Stimulated activated CD8-positive, alpha-beta memory T cell treated with anti-CD3 and anti-CD28 coated beads, Interleukin-15, amount 100 ng/mL, for 1 hour (primary cell): ENCODE measurements around the gene DNASE1L1.

Experiments
- DNase-seq: peaks from one replicate; pipeline ENCODE4 v3.0.0-alpha.2; 2020; ENCODE audit warnings: low read depth

DNASE1L1 gene

DNA sequence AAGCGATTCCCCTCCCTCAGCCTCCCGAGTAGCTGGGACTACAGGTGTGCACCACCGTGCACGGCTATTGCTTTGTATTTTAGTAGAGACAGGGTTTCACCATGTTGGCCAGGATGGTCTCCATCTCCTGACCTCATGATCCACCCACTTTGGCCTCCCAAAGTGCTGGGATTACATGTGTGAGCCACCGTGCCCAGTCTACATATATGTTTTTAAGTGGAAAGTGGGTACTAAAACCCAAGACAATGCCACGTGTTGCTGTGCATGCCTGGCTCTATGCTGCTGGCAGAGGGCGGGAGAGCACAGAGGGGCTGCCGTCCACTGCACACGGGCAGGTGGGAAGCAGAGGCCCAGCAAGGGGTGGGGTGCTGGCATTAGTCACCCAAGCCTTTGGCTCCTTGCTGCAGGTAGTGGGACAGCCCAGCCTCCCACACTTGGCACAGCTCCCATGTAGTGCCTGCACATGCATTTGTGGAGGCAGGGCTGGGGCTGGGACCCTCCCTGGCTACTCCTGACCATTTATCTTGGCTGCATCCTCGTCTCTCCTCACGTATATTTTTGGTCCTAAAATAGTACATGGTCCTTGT is 26.5 kb downstream of the DNASE1L1 start:
- DNase-seq, result no peak

DNA sequence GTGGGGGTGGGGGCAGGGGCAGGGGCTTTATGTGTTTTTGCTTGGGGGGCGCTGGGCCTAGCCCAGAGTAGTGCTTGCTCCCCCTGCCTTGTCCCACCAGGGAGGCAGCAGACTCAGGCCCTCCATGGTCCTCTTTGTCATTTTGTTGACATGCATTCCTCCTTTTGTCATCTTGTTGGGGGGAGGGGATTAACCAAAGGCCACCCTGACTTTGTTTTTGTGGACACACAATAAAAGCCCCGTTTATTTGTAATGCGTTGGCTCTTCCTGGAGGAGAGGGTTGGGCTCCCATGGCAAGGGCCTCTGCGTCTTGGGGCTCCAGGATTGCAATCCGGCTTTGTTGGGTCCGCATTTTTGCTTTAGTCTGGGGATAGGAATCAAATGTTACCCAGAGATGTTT is 27.8 kb downstream of the DNASE1L1 start:
- no peak for DNase-seq

DNA sequence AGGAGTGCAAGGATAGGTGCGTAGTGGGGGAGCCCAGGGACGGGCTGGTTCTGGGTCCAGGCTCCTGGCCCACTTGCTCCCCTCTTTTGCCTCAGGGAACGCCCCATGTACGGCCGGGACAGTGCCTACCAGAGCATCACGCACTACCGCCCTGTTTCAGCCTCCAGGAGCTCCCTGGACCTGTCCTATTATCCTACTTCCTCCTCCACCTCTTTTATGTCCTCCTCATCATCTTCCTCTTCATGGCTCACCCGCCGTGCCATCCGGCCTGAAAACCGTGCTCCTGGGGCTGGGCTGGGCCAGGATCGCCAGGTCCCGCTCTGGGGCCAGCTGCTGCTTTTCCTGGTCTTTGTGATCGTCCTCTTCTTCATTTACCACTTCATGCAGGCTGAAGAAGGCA is 28.3 kb downstream of the DNASE1L1 start:
- DNase-seq, result no peak

DNA sequence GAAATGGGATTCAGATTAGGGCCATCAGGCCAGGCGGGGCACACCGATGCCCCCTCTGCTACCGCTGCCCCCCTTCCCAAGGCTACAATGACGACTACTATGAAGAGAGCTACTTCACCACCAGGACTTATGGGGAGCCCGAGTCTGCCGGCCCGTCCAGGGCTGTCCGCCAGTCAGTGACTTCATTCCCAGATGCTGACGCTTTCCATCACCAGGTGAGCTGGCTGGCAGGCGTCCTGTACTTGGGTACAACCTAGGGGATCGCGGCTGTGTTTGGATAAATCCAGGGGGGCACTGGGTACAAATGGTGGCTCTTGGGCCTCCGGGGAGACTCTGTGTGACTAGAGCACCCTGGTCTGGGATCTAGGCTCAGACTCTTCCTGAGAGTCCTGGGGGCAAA is 28.9 kb downstream of the DNASE1L1 start:
- no peak for DNase-seq

DNA sequence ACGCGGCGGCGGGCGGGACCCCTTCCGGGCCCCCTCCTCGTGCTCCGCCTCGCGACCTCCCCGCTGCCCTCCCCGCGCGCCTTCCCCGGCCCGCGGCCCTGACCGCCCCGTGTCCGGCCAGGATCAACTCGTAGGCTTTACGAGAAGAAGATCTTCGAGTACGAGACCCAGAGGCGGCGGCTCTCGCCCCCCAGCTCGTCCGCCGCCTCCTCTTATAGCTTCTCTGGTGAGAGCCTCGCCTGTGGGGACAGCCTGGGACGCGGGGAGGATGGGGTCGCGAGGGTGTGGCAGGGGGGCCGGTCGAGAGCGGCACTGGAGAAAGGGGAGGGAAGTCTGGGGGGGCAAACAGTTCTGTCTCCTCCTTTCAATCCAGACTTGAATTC is 29.5 kb downstream of the DNASE1L1 start:
- DNase-seq, result no peak

DNA sequence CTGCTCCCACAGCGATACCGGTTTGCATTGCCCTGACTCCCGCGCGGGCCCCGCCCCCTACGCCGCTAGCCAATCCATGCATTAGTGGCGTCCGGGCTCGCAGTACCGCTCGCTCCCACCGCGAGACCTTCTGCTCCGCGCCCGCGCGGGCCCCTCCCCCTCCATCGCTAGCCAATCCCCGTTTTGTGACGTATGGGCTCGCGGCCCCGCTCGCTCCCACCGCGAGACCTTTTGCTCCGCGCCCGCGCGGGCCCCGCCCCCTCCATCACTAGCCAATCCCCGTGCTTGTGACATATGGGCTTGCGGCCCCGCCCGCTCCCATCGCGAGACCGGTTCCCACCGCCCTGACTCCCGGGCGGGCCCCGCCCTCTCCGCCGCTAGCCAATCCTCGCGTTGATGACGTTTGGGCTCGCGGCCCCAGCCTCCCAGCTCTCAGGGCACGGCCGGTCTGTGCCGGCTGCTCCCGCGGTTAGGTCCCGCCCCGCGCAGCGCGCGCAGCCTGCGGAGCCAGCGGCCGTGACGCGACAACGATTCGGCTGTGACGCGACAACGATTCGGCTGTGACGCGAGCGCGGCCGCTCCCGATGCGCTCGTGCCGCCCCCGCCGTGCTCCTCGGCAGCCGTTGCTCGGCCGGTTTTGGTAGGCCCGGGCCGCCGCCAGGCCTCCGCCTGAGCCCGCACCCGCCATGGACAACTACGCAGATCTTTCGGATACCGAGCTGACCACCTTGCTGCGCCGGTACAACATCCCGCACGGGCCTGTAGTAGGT is 30.1 kb downstream of the DNASE1L1 start, which contains the start of gene EMD:
EMD (plus strand) TSS at position 497 of the 770 bp plus-strand sequence; CDS start at position 687, 190 bp downstream.
- DNase-seq, result peak; percentile 84

DNA sequence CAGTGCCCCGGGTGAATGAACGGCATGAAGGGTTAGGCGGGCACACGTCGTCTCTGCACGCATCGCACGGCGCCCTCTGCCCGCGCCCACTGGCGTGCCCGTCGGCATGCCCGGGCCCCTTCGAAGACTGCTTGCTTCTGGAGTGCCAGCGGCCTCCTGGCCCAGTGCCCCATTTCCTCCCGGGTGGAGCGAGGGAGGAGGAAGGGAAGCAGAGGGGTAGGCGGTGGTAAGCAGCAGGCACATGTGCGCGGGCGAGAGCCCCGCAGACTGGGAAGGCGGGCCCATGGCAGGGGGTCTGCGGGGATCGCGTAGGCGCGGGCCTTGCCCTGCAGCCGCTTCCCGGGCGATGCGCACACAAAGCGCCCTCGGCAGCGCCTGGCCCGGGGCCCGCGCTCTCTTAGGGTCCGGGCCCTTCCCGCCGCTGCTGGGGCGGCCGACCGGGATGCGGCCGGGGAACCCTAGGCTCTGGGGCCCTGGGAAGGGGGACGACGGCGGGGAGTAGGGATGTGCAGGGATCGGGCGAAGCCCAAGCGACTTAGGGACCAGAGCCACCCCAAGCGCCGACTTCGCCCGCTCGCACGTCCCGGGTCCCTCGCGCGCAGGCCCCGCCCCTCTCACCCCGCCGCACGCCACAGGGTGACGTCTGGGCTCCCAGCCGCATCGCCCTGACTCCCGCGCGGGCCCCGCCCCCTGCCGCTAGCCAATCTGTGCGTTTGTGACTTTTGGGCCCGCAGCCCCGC is 30.8 kb downstream of the DNASE1L1 start:
- DNase-seq, result no peak

DNA sequence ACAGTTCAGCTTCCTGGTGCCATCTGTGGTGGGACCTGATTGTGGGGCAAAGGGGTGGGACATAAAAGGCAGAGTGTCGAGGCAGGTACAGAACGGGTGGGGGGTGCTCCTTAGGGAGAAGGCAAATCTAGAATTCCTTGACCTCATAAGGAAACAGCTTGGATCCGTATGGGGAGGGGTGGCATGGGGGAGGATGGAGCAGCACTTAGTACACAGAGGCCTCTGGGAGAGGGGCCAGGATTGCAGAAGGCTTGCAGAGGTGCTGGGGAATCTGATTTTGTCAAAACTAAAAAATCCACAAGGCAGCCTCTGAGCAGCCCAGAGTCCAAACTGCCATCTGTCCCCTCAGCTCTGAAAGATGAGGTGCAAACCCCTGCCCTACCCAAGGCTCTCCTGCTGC is 32.3 kb downstream of the DNASE1L1 start:
- no peak for DNase-seq

DNA sequence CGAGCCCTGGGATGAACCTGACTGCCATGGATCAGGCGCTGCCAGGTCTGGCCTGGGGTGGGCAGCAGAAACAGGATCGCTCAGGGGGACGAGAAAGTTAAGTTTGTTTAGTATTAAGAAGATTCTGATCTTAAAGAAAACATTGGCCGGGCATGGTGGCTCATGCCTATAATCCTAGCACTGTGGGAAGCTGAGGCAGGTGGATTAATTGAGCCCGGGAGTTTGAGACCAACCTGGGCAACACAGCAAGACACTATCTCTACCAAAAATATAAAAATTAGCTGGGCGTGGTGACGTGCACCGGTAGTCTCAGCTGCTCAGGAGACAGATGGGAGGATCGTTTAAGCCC is 33.9 kb downstream of the DNASE1L1 start:
- no peak for DNase-seq

DNA sequence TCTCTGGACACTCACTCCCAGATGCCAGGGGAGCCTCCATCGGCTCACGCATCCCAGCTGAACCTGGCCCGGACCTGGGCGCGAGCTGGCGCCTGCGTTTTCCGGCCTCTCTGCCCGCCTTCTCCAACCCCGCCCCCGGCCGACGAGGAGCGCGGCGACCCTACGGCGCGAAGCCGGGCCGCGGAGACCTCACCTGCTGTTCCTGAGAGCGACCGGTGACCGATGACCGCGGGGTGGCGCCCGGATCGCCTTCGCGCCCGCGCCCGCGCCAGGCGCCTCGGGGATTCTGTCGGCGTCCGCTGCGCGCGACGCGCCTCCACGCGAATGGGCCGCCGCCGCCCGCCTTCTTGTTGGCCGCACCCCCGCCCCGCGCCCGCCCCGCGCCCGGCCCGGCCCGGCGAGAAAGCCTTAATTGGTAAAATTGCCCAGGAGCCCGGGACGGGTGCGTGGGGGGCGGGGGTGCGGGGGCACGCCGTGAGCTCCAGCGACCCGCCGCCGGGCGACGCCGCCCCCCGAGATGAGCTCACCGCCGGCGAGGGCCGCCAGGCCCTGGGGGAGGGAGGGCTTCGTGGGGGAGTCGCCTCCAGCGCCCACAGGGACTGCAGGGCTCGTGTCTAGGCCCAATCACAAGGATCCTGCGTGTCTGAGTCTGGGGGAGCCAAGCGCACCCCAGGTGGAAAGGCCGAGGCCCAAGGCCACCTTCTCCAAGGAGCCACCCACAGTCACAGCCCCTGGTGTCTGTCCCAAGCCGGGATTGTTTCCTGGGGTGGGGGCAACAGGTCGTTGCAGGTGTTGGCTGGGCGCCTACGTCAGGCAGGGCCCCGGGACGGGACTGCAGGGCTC is 34.5 kb downstream of the DNASE1L1 start, which contains the start of gene FLNA:
FLNA (minus strand) TSS at position 322 of the 843 bp plus-strand sequence. CDS start 3,389 bp downstream, outside the sequence.
- no peak for DNase-seq

DNA sequence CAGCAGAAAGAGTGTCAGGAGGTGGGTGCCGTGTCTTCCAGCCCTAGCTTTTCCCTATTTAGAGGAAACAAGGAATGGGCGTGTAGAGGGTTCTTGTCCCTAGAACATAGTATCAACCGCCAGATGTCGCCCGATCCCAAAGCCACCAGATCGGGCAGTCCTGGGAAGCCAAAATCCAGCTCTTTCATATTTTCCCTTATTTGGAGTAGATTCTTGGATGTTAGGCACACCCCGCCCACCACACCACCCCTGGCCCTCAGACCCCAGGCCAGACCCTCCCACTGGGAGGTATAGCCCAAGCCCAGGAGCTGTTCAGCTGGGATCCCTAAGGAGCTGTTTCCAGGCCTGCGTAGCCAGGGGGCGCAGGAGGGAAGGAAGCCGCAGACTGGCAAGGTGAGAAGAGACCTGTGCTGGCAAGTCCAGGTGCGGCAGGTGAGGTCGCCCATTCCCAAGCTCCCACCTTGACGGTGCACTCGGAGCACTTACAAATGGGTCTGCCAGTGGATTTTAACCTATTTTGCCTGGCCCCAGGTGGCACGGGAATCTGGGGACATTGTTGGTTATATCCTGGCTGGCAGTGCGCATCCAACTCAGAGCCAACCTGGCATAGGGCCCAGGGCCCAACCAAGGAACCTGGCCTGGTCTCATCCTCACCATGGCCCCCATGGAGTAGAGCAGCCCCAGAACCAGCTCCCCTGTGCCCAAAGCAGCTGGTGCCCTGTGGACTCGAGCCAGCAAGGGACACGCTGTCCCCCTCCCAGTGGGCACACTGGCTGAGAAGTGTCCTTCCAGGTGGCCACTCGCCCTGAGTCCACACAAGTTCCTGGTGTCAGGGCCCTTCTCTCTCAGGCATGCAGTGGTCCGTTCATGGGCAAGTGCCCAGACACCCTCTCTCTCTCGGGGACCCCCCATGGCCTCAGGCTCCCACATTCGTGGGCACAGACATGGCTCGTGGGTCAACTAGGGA is 35.4 kb downstream of the DNASE1L1 start:
- DNase-seq, result no peak

DNA sequence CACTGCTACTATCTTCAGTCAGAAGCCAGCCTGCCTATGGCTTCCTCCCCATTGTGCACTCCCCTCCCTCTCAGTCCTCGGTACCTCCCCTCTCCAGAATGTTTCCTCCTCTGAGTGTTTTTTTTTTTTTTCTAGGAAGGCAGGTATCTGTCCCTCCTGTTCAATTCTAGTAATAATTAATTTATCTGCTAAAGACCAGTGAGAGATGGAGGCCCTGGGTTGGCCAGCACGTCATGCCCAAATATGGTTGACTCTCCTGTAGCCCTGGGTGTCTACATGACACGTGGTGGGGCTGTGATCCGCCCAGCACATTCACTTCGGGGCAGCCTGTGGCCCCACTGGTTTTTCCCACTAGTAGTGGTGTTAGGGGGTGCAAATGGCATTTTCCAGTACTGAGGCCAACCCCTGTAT is 36.4 kb downstream of the DNASE1L1 start:
- no peak for DNase-seq

DNA sequence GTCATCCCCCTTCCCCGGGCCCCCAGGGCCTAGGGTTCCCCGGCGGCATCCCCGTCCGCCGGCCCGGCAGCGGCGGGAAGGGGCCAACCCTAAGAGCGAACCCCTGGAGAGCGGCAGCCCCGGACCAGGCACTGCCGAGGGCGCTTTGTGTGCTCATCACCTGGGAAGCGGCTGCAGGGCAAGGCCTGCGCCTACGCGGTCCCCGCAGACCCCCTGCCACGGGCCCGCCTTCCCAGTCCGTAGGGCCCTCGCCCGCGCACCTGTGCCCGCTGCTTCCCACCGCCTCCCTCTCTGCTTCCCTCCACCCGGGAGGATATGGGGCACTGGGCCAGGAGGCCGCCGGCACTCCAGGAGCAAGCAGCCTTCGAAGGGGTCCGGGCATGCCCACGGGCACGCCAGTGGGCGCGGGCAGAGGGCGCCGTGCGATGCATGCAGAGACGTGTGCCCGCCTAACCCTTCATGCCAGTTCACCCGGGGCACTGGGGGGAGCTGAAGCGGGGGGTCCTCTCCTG is 37.2 kb downstream of the DNASE1L1 start:
- DNase-seq, result no peak

DNA sequence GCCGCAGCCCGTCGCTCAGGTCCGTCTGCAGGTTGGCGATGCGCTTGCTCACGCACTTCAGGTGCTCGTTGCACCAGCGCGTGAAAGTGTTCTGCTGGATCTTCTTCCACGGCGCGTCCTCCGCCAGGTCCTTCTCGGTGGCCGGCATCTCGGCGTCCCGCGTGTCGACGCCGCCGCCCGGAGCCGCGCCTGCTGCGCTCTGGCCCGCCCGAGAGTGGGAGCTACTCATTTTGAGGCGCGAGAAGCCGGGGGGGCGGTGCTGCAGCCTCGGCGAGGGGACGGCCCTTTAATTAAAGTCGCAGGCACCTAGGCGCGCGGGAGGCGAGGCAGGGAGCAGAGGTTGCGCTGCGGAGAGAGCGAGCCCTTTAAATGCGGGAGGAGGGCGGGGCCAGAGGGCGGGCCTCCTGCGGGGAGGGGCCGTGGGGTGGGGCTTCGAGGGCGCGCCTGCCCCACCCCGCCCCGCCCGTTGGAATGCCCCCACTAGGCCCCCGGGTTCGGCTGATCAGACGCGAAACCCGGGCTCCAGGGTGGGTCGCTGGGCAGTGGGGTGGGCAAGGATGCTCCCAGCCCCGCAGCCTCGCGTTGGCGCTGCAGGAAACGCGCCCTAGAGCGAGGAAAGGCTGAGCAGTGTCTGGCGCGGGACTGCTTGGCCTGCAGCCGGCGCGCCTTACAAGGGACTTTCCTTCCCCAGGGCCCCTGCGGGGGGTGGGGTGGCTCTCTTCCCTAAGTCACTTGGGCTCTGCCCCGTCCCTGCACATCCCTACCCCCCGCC is 37.9 kb downstream of the DNASE1L1 start:
- DNase-seq, result peak; percentile 81

DNA sequence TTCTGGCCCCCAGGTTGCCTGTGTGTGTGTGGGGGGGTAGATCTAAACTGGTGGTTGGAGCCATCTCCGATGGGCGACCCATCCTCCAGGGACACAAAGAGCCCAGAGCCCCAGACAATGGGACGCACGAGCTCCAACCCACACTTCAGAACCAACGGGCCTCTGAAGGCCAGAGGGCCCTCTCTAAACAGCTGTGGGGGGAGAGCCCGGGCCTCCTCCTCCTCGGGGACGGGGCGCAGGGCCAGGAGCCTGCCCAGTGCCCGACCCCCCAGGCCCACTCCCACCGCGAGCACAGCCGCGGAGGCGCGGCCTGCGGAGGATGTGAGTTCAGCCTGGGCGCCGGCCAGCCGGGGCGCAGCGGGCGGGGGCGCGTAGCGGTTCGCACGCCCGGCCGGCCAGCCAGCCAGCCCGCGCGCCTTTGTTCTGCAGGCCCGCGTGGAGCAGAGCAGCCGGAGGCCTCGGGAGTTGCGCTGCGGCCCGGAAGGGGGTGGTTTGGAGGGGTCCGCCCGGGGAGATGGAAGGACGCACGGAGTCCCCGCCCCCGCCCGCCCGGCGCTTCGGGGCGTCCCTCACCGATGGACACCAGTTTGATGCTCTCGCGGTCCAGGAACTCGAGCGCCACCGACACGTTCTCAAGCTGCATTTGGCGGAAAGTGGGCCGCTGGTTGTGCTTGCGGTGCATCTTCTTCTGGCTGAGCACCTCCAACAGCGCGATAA is 38.6 kb downstream of the DNASE1L1 start:
- no peak for DNase-seq

DNA sequence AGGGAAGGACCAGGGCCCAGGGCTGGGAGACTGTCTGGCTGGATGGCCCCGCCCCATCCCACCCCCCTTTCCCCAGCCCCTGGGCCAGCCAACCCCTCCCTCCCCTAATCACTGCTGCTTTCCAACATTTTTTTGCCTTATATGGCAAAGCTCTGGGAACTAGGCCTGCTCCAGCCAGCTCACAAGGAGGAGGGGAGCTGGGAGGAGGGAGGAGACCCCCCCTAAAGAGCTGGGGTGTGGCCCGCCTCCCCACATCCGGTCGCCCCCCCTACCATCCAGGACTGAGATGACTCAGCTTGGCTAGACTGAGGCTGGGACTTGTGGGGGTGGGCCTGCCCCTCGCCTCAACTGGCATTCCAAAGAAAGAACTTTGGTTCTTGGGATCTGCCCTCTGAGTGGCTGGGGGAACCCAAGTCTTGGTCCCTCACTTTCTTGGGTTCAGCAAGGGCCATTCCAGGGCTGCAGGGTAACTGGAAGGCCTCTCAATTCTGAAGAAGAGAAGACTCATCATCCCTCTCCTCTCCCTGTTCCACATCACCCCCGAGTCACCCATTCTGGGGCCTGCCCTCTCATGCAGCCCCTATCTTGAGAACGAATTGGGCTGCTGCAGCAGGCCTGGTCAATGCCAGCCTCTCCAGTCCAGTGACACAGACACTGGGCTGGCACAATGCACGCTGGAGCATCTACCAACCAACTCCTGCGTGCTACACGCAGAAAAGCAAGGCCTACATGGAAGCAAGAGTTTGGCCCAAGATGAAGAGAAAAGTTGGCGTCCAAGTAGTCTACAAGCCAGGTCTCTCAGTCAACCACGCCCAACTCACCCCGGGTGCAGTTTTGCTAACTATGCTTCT is 39.4 kb downstream of the DNASE1L1 start:
- peak; percentile 48 for DNase-seq

DNA sequence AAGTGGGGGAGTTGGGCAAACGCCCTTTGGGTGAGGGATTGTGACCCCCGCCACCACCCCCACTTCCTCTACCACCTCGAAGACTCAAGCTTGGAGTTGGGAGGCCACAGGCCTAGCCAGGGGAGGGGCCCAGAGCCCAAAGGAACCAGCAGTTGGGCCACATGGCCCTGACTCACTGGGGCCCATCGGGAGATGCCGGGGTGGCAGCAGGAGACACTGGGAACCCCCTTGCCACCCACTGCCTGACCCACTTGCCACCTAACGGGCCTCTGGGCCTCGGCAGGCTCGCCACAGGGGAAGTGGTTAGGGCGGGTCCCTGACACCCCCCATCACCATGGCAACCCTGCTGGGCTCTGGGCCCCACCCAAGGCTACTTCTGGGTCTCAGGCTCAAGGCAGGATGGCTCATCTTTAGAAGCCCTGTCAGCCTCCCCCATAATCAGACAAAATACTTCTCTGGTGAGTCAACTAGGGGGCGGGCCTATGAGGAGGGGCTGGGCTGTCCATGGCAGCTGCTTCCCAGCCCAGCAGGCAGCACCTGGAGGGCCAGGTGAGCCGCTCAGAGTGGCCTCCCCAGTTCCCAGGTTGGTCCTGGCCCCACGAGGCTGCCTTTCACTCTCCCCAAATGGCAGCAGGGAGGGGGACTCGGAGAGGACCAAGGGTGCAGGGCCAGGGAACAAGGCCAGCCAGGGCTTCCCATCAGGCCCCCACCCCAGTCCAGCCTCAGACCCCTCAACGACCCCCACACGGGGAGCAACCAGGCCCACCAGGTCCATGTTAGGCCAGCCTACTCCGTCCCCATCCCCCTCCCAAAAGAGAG is 40.2 kb downstream of the DNASE1L1 start:
- DNase-seq, result peak; percentile 77
